NCI-H2227 (cell line): ENCODE data around the gene SPEF2.
"Not testable (repeated sequence)": the region's sequence is repeated elsewhere in the genome, so short reads cannot be mapped to it uniquely, and the experiment has no call there.

Experiments used
- DNase-seq: peaks from one replicate; lab custom pipeline; 2025; ENCODE audit not compliant: unreplicated experiment; lab: John Stamatoyannopoulos, UW

Gene SPEF2

GRCh38 chr5:35651002-35651756 lies 33.5 kb downstream of the SPEF2 start:
- DNase-seq, result no peak

GRCh38 chr5:35656721-35657120 lies 39.1 kb downstream of the SPEF2 start:
- no peak for DNase-seq

- no peak for DNase-seq
Observed at GRCh38 chr5:35657877-35658276, 40.2 kb downstream of the SPEF2 start.

GRCh38 chr5:35659556-35659955 lies 41.9 kb downstream of the SPEF2 start:
- DNase-seq, result no peak

GRCh38 chr5:35660451-35660850 lies 42.8 kb downstream of the SPEF2 start:
- no peak for DNase-seq

- DNase-seq, result no peak
Observed at GRCh38 chr5:35664584-35664983, 46.9 kb downstream of the SPEF2 start.

GRCh38 chr5:35665096-35665495 lies 47.4 kb downstream of the SPEF2 start:
- DNase-seq, result no peak

- DNase-seq, result no peak
Observed at GRCh38 chr5:35668319-35668718, 50.7 kb downstream of the SPEF2 start.

- no peak for DNase-seq
Observed at GRCh38 chr5:35668794-35669193, 51.1 kb downstream of the SPEF2 start.

- no peak for DNase-seq
Observed at GRCh38 chr5:35671541-35672295, 54.1 kb downstream of the SPEF2 start.

GRCh38 chr5:35672296-35672655 lies 54.6 kb downstream of the SPEF2 start:
- not testable (repeated sequence) for DNase-seq

- no peak for DNase-seq
Observed at GRCh38 chr5:35672995-35673394, 55.3 kb downstream of the SPEF2 start.

- no peak for DNase-seq
Observed at GRCh38 chr5:35674049-35674448, 56.4 kb downstream of the SPEF2 start.

GRCh38 chr5:35675392-35675791 lies 57.7 kb downstream of the SPEF2 start:
- DNase-seq, result no peak

GRCh38 chr5:35677878-35678277 lies 60.2 kb downstream of the SPEF2 start:
- DNase-seq, result no peak

- DNase-seq, result no peak
Observed at GRCh38 chr5:35678661-35679060, 61.0 kb downstream of the SPEF2 start.

GRCh38 chr5:35679357-35679756 lies 61.7 kb downstream of the SPEF2 start:
- no peak for DNase-seq

GRCh38 chr5:35681911-35682310 lies 64.2 kb downstream of the SPEF2 start:
- DNase-seq, result no peak

- no peak for DNase-seq
Observed at GRCh38 chr5:35683466-35683865, 65.8 kb downstream of the SPEF2 start.

- DNase-seq, result no peak
Observed at GRCh38 chr5:35685161-35685560, 67.5 kb downstream of the SPEF2 start.

GRCh38 chr5:35687961-35688360 lies 70.3 kb downstream of the SPEF2 start:
- no peak for DNase-seq

- DNase-seq, result no peak
Observed at GRCh38 chr5:35694481-35694880, 76.8 kb downstream of the SPEF2 start.
